GM19099 (cell line): ENCODE results near the gene PYCR2.

Experiments
- POLR2A ChIP-seq: IDR thresholded peaks from 3 replicates; pipeline ENCODE4 v1.6.1; 2011; ENCODE audit warnings: low read depth; ENCODE audit not compliant: insufficient read length; ENCODE audit errors: extremely low read depth

Gene PYCR2

DNA sequence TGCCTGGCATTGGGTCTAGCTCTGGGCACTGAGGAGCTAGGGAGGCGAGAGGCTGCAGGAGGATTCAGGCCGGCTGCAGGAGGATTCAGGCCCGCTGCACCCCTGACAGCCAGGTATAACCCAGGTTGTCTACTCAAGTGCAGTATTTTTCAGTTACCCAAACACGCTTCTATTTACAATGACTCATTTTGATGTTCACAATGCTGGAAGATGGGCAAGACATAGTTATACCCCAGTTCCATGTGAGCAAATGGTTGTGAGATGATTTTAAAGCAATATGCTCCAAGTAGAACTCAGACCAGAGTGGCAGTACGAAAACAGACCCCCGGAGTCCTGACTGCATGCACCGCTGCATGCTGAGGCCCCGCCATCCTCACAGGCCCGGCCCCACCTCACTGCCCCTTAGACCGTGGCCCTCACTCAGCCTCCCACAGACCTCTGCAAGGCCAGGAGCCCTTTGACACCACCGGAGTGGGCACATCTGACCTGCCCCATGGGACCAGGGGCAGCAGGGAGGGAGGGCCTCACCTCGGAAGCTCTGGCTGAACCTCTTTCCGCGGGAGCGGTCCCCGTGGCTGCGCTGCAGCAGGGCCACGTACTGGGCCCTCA is 35.7 kb downstream of the PYCR2 start:
- TF ChIP-seq POLR2A: no peak

DNA sequence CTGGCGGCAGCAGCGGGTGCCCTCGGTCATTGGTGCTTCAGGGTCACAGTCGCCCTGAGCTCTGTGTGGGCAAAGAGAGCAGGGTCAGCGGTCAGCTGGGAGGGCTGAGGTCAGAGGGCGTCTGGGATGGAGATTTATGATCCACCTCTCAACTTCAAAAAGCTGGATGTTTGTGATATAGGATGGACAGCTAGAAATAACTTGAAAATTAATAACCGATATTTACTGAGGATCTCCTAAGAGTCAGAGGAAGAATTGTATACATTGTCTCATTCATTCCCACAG is 37.1 kb downstream of the PYCR2 start:
- no peak for TF ChIP-seq POLR2A

DNA sequence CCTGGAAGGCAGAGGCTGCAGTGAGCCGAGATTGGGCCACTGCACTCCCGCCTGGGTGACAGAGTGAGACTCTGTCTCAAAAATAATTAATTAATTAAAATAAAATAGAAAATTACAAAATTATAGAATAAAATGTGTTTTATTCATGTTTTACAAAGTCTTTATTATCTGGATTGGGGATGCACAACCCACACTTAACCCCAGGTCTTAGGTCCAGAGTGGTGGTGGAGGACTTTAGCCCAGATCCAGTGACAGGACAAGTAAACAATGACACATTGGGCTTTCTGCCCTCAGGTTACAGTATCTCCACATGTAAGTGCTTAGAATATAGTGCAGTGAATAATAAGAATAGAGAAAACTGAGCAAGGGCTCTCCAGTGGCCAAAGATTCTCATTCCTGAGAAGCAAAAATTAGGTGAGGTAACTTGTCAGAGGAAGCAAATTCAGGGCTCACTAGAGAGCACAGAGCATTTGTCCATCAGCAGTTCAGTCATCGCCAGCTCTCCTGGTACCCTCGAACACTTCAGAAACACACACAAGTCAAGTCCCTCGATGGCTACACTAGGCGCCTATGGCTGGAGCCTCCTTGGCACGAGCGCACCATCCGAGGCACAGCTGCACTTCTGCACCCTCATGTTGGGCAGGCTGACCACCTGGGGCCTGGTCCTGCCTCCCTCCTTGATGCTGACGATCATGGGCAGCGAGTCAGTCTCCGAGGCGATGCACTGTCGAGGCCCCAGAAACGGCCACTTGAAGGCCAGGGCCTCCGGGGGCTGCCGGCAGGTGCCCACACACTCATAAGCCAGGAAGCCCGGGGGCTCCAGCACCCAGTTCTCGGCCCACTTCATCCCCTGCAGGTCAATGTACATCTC is 37.7 kb downstream of the PYCR2 start:
- no peak for TF ChIP-seq POLR2A

DNA sequence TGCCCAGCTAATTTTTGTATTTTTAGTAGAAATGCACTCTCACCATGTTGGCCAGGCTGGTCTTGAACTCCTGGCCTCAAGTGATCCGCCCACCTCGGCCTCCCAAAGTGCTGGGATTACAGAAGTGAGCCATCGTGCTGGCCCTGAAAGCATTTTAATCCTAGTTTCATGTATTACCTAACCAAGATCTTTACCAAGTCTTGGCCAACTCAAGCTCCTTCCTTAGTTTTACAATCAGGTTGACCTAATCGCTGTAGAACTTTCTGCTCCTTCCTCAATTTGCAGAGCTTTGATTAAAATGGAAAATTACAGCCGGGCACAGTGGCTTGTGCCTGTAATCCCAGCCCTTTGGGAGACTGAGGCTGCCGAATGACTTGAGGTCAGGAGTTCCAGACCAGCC is 38.7 kb downstream of the PYCR2 start:
- no peak for TF ChIP-seq POLR2A

DNA sequence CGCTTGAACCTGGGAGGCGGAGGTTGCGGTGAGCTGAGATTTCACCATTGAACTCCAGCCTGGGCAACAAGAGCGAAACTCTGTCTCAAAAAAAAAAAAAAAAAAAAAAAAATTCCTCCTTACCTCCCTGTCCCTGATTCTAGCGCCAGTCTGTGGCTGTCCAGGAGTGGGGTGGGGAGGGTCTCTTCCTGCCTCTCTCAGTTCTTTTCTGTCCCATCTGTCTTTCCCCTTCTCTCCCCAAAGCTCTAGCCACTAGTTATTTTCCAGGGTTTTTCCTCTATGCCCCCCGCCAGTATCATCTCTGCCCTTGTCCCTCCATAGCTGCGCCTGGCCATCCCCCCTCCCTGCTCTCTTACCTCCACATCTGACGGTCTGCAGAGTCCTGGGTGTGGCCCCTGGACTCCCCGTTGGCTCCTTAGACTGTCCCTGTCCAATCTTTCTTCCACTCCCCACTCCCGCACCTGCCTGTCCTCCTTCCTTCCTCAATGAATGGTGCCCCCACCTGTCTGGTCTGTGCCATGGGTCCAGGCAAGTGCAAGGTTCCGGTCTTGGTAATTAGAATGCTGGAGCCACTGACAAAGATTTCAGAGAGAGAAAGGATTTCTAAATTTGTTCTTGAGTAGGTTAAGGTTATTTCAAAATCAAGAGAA is 40.3 kb downstream of the PYCR2 start:
- no peak for TF ChIP-seq POLR2A

DNA sequence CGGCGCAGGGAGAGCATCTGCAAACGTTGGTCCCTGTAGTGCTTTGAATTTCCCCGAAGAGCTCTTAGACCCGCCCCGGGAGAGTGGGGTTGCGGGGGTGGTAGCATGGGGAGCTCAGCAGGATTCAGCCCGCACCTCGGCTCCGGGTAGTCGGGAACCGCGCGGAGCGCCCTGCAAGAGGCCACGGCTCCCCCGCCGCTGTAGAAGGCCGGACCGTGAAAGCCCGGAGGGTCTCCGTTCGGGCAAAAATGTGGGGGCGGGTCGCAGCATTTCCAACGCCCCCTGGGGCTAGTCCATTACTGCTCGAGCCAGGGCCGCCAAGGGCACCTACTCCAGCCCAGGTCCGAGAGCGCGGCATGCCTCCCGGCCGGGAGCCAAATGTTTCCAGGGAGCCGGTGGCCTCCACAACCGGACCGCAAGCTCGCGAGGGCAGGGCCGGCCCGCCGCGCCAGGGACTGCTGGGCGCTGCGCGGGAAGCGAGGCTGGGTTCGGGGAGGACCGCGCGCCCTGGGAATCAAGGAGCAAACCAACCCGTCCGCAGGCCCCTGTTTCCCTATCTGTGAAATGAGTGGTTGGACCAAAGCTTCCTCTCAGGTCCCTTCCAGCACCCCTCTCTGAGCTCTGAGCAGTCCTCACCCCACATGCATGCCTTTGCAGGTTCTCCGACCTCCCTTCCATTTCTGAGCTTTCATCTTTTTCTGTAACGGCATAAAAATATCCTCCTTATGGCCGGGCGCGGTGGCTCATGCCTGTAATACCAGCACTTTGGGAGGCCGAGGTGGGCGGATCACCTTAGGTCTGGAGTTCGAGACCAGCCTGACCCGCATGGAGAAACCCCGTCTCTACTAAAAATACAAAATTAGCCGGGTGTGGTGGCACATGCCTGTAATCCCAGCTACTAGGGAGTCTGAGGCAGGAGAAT is 41.1 kb downstream of the PYCR2 start:
- no peak for TF ChIP-seq POLR2A

DNA sequence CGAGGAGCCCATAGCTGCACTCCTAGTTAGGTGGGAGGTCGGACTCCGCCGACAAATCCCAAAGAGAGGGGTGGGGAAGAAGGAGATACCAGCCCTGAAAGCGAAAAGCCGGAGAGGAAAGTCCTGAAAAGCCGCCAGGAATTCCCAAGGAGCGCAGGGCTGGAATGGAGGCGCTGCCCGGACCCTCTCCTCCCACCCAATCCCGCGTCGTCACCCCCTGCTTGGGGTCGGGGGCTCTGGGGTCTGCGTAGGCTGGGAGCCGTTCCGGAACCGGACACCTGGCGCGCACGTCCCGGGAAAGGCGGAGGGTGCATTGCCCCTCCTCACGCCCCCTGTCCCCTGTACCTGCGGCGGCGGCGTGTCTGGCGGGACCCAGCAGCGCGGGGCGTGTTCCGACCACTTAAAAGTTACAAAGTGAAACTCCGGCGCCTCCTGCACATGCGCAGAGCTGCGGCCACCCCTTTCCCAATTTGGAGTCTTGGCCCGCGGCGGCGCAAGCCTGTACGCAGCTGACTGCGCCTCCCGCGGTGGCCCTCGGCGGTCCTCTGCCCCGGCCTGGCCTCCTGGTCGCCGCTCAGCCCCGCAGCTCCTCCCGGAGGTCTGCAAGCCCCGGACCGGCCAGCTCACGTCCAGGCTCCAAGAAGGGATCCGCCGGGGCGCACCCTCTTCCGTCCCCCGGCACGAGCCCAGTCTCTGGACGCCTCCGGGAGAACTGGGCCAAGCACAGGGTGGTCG is 41.9 kb downstream of the PYCR2 start, which contains the start of gene TMEM63A:
Gene TMEM63A, minus strand, starts transcription at position 422 of the 735 bp plus-strand sequence. CDS start 4,800 bp downstream, outside the sequence.
- peak; percentile 69 for TF ChIP-seq POLR2A

DNA sequence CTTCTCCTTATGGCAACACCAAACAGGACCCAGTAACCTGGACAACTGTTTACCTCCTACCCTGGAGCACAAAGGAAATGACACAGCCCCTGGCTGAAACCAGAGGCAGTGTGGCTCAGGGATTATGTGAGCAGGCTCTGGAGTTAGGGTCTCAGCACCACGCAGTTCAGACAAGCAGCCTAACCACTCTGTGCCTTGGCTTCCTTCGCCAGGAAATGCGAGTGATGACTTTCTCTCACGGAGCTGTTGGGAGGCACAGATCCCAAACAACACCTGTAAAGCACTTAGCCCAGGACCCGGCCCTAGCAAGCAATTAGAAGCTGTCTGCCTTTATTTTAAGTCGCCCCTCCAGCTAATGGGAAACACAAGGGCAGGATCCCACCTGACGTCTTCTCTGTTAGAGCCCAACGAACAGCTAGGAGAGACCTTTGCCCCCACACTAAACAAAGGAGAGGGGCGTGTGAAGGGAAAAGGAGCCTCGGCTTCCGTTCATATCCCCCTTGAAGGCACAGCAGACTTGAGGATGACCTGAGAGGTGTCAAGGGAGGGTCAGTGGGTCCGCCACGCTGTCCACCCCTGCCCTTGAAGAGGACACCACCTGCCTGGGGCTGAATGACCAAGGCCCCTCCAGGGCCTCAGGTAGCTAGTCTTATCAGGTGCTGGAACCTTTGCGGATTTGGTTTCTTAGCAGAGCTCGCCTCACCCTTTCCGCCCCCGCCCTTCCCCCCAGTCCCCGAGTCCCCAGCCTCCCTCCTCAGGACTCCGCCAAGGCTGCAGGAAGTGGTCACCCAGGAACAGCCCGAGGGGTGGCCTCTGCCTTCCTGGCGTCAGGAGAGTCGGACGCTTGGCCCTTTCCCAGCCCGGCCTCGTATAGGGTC is 42.7 kb downstream of the PYCR2 start:
- no peak for TF ChIP-seq POLR2A

DNA sequence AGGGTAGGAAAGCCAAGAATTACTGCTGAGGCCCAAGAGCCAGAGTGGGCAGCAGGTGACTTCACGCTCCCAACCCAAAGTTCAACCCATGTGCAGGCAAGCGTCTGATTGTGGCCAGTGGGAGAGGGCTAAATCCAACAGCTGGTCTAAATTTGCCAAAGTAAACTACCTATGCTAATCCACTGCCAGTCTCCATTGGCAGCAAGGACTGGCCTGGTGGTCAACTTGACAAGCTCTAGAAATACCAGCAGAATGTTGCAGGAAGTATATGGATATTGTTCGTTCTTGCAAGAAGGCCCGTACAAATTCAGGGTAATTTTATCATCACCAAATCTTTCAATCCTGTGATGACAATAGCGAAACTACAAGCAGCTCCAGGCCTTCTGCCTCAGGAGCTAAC is 43.4 kb downstream of the PYCR2 start:
- no peak for TF ChIP-seq POLR2A

DNA sequence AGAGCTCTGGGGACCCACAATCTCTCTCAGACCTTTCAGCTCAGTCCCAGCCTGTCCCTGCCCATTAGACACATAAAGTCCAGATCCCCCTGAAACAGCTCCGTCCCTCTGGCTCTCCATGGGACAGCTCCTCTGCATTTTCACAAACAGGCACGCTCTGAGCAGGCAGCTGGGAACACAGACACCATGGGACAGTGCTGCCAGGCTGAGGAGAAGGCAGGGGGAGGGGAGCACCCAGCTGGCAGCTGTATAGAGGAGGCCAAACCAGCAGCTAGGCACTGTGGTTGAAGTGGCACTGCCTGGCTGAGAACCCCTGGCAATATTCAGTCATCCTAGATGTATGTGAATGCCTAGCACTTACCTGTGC is 43.8 kb downstream of the PYCR2 start:
- TF ChIP-seq POLR2A: no peak

DNA sequence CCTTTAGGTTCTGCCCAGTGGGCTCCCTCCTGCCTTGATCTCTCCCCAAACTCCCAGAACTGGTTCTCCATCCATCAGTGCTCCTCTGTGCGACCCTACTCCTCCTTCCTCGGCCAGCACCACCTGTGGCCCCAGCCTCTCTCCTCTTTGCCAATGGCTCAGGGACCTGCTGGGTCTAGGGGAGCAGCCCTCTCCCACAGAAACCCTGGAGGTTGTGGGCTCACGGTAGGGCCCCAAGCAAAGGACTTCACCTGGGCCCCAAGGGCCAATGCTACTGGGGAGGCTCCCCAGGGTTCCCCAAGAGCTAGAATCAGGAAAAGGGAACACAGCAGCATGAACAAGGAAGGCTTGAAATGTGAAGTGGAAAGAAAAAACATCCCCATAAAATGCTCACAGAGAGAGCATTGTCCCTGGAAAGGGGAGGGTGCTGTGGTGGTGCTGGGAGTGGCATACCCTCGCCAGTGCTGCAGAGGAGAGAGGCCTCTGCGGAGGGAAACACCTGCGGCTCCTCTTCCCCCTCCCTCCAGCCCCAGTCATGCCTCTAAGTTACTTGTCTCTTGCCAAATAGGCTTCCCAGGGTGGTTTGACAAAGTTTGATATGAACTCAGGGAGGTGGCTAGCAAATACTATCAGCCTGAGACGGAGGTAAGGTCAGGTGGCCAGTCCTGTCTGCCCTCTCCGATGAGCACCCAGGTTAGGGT is 44.4 kb downstream of the PYCR2 start:
- no peak for TF ChIP-seq POLR2A

DNA sequence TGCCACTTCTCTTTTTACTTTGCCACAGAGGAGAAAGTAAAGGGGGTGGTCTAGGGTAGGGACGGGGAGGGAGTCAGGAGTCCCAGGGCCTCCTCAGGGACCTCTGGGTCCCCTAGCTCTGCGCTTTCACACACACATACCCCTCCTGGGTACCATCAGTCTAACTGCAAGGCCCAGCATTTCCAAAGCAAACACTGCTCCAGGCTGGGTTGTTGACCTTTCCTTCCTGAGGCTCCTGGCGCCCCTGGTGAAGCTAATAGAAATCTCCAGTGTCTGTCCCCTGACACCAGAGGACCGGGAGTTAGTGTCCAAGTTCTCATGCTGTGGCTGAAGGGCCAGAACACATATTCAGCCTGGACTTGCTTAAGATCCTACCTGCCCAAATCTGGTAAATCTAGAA is 45.8 kb downstream of the PYCR2 start:
- no peak for TF ChIP-seq POLR2A

DNA sequence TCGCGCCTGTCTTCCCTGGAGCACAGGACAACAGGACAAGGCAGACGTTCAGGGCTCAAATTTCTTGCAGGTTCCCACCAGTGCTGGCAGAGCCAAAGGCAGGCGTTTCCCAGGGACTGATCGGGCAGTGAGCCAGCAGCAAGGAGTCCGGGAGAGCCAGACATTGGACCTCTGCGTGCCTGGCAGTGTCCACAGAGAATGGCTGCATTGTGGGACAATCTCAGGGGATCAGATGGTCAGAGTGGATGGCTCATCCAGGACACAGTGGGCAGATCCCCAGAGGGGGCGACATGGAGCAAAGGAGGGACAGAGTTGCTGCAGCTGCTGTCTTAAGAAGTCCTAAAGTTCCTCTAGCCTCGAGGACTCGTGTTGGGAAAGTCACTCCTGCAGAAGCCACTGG is 46.5 kb downstream of the PYCR2 start:
- no peak for TF ChIP-seq POLR2A

DNA sequence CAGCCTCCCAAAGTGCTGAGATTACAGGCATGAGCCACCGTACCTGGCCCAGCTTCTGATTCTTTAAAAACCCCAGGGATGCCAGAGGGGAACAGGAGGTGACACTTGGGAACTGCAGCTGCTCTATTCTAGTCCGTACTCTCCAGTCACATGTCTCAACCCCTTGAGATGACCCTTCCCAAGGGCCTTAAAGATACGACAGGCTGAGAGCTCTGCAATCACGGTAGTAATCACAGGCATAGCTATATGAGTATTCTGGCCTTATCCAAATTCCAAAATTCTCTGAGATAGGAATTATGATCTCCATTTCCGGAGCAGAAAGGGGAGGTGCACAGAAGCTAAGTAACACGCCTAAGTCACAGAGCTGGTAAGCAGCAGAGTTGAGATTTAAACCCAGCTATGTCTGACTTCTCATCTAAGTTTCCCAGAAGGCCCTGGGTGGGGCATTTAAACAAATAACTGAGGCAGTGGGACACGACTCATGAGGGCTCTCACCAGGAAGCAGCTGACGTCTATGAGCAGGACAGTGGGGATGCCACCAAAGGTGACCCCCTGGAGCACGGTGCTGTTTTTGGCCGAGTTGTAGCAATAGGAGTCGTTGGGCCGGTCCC is 47.0 kb downstream of the PYCR2 start:
- no peak for TF ChIP-seq POLR2A
